ENCODE results near the gene SVOPL. TPM values are rescaled to one million over a fixed set of nuclear protein-coding genes. Genes with fewer than 3 reads are reported as not detected.

Gene SVOPL
- total RNA-seq, 1 experiment from 2014 or later, result 1.1 TPM

DNA sequence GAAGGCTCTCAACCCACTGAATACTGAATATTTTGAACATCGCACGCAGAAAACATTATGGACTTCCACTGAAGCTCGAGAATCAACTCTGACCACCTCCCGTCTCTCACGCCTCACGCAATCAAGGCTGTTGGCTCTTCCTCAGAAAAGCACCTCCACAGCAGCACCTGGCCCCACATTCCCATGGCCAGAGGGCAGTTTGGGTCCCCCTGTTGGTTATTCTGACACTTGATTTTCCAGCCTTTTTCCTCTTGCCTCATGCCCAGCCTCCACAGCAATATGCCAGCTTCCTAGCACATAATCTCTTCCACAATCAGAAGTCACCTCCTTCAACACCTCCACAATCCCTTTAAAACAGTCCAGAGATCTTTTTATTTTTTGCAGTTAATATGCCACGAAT is 55.9 kb downstream of the SVOPL start:
- Histone ChIP-seq H3K18ac (ENCODE audit: insufficient read length, low read depth, low read length) (no peak overlapping the region), H3K9ac (ENCODE audit: extremely low read depth, insufficient read length, low read length) (no peak overlapping the region), H3K56ac (ENCODE audit: insufficient read length, low read depth, low read length) (no peak overlapping the region), H2AK5ac (ENCODE audit: insufficient read length, low read length) (no peak overlapping the region), H2BK120ac (ENCODE audit: low read depth, low read length, poor library complexity, severe bottlenecking) (no peak overlapping the region), H2BK5ac (ENCODE audit: insufficient read length, low read length) (no peak overlapping the region), H2BK20ac (ENCODE audit: low read depth, low read length, poor library complexity, severe bottlenecking) (no peak overlapping the region), H4K91ac (ENCODE audit: insufficient read length, low read depth, low read length) (no peak overlapping the region), H2AFZ (ENCODE audit: low read length) (no peak overlapping the region), H3K4me2 (ENCODE audit: insufficient read depth, insufficient read length, low read length) (no peak overlapping the region), H4K20me1 (ENCODE audit: control insufficient read depth, insufficient read depth, insufficient read length) (no peaks in the 10 kb centered on the region), H3K4me1 (ENCODE audit: insufficient read depth, low read length) (no peaks in the 10 kb centered on the region), H4K5ac (ENCODE audit: insufficient read length, low read depth, low read length) (no peak overlapping the region), H3T11ph (ENCODE audit: low read length) (no peak overlapping the region), H3K27me3 (ENCODE audit: insufficient read depth, low read length) (no peaks in the 10 kb centered on the region), H3K14ac (ENCODE audit: insufficient read depth, low read length) (no peak overlapping the region), H3K79me2 (ENCODE audit: insufficient read depth, low read length) (no peaks in the 10 kb centered on the region), H3K79me1 (ENCODE audit: insufficient read depth, low read depth, low read length, poor library complexity, severe bottlenecking) (no peaks in the 10 kb centered on the region), H3K4ac (ENCODE audit: low read depth, low read length) (no peak overlapping the region), H3K27ac (ENCODE audit: insufficient read length, low read depth, low read length) (no peak overlapping the region), H2BK12ac (ENCODE audit: insufficient read length, low read depth, low read length) (no peak overlapping the region), H3K23ac (ENCODE audit: insufficient read length, low read depth, low read length) (no peak overlapping the region), H4K8ac (replicated peaks; ENCODE audit: insufficient read length, low read depth, low read length) (no peak overlapping the region), H2BK15ac (ENCODE audit: low read depth, low read length) (no peak overlapping the region), H3K23me2 (ENCODE audit: insufficient read length, low read depth, low read length, poor library complexity, severe bottlenecking) (no peaks in the 10 kb centered on the region), H3K9me3 (ENCODE audit: control insufficient read depth, low read depth, low read length) (no peaks in the 10 kb centered on the region)
- Mint-ChIP-seq H3K4me1 (peaks cover 8 to 14% of the 10 kb centered on the region in 2 experiments), H3K27ac (no peak overlapping the region; a peak in 1 of 7 replicates), H3K4me3 (no peak overlapping the region), H3K9me3 (no peaks in the 10 kb centered on the region; a peak in 1 of 5 replicates), H3K27me3 (ENCODE audit: low read depth) (no peaks in the 10 kb centered on the region), H3K36me3 (ENCODE audit: insufficient read depth in 1 of 3, low read depth in 3 of 3) (peaks cover 0 to 4% (median 1%) of the 10 kb centered on the region in 3 experiments; a peak in 2 of 7 replicates)
- TF ChIP-seq, protein P1, sequence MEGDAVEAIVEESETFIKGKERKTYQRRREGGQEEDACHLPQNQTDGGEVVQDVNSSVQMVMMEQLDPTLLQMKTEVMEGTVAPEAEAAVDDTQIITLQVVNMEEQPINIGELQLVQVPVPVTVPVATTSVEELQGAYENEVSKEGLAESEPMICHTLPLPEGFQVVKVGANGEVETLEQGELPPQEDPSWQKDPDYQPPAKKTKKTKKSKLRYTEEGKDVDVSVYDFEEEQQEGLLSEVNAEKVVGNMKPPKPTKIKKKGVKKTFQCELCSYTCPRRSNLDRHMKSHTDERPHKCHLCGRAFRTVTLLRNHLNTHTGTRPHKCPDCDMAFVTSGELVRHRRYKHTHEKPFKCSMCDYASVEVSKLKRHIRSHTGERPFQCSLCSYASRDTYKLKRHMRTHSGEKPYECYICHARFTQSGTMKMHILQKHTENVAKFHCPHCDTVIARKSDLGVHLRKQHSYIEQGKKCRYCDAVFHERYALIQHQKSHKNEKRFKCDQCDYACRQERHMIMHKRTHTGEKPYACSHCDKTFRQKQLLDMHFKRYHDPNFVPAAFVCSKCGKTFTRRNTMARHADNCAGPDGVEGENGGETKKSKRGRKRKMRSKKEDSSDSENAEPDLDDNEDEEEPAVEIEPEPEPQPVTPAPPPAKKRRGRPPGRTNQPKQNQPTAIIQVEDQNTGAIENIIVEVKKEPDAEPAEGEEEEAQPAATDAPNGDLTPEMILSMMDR (conservative IDR thresholded peaks at IDR 0.05), result peak; percentile 67
- DNase-seq, result peak; percentile 71
- no CpG with 5 or more reads among the region's 7 CpGs for WGBS (ENCODE audit: extremely low coverage, insufficient read length, low lambda C conversion rate)
